BE2C (cell line): ENCODE data around the gene PSD.
A peak's percentile ranks its signal among the peaks of the same experiment; 100 is the strongest.

Source experiments
- DNase-seq: peaks from one replicate; pipeline ENCODE4 v3.0.0-alpha.2; 2020
- H3K27me3 ChIP-seq: fragments of 250-450 bp; sonication (Bioruptor Pico); 2 replicates; pipeline ENCODE4 v1.5.1; 2020; ENCODE audit warnings: mild to moderate bottlenecking
- H3K36me3 ChIP-seq: fragments of 250-450 bp; sonication (Bioruptor Pico); 2 replicates; pipeline ENCODE4 v1.5.1; 2020; ENCODE audit warnings: mild to moderate bottlenecking
- H3K4me1 ChIP-seq: fragments of 250-450 bp; sonication (Bioruptor Pico); 2 replicates; pipeline ENCODE4 v1.5.1; 2020
- H3K4me3 ChIP-seq: 2 replicates; pipeline ENCODE4 v1.5.1; 2011; ENCODE audit warnings: low read depth, low read length
- H3K9me3 ChIP-seq: fragments of 250-450 bp; sonication (Bioruptor Pico); 2 replicates; pipeline ENCODE4 v1.5.1; 2020
- TF ChIP-seq, protein P1 (sequence below): IDR thresholded peaks from 2 replicates; pipeline ENCODE4 v1.5.1; 2012; ENCODE audit warnings: mild to moderate bottlenecking, low read depth, low read length

Gene PSD

DNA sequence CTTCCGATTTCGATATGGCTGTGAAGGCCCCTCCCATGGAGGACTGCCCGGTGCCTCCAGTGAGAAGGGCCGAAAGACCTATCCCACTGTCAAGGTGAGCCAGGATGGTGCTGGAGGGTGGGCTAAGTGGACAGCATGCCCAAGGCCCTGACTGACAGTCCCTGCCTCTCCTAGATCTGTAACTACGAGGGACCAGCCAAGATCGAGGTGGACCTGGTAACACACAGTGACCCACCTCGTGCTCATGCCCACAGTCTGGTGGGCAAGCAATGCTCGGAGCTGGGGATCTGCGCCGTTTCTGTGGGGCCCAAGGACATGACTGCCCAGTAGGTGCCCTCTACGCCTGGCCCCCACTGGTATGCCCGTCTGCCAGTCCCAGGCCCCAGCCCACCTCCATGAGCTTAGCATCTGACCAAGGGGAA is 21.8 kb downstream of the PSD start:
- TF ChIP-seq, protein P1, sequence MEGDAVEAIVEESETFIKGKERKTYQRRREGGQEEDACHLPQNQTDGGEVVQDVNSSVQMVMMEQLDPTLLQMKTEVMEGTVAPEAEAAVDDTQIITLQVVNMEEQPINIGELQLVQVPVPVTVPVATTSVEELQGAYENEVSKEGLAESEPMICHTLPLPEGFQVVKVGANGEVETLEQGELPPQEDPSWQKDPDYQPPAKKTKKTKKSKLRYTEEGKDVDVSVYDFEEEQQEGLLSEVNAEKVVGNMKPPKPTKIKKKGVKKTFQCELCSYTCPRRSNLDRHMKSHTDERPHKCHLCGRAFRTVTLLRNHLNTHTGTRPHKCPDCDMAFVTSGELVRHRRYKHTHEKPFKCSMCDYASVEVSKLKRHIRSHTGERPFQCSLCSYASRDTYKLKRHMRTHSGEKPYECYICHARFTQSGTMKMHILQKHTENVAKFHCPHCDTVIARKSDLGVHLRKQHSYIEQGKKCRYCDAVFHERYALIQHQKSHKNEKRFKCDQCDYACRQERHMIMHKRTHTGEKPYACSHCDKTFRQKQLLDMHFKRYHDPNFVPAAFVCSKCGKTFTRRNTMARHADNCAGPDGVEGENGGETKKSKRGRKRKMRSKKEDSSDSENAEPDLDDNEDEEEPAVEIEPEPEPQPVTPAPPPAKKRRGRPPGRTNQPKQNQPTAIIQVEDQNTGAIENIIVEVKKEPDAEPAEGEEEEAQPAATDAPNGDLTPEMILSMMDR, result no peak
- H3K4me3 ChIP-seq, result no peak overlapping the region
- no peak for DNase-seq
- H3K36me3 ChIP-seq, result peaks cover 9% of the 10 kb centered on the region
- no peaks in the 10 kb centered on the region for H3K27me3 ChIP-seq
- no peaks in the 10 kb centered on the region; the same call in 1 of the 2 replicates for H3K4me1 ChIP-seq
- no peaks in the 10 kb centered on the region for H3K9me3 ChIP-seq

GRCh38 chr10:102396317-102396650 is 22.3 kb downstream of the PSD start:
- Histone ChIP-seq H3K9me3 (no peaks in the 10 kb centered on the region), H3K36me3 (peaks cover 6% of the 10 kb centered on the region), H3K4me3 (peak overlapping the region; percentile 68), H3K4me1 (no peaks in the 10 kb centered on the region), H3K27me3 (no peaks in the 10 kb centered on the region)
- TF ChIP-seq, protein P1, result no peak
- no peak for DNase-seq

DNA sequence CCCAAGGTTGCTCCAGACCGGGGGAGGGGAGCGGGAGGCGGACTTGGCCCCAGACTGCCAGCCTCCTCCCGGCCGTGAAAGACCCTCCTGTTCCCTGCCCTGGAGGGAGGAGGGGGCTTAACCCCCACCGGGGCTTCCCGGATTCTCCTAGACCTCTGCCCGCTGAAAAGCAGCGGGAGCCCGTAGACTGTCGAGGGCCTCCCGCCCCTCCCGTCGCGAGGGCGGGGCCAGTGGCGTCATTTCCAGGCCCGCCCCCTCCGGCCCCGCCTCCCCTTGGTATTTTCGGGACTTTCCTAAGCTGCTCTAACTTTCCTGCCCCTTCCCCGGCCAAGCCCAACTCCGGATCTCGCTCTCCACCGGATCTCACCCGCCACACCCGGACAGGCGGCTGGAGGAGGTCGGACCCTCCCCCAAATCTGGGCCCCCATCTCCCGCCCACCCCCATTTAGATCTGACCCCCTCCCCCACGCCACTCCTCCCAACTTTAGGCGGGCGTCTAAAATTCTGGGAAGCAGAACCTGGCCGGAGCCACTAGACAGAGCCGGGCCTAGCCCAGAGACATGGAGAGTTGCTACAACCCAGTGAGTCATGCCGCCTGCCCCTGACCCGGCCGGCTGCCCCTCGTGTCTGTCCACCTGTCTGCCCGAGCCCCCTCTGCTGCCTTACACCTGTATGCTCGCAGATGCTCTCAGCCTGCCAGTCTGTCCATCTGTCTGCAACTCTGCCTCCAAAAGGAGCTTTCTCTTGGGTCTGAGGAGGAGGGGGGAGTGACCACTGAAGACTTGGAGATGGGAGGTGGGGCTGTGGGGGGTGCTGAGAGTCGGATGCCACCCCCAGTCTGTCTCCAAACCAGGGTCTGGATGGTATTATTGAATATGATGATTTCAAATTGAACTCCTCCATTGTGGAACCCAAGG is 22.9 kb downstream of the PSD start, which contains the start of gene NFKB2:
Gene NFKB2, plus strand, starts transcription at position 306 of the 917 bp plus-strand sequence. Its CDS starts 255 bp downstream, at position 561.
- no peaks in the 10 kb centered on the region for H3K9me3 ChIP-seq
- H3K36me3 ChIP-seq, result peaks cover 4% of the 10 kb centered on the region; the same call in 1 of the 2 replicates
- TF ChIP-seq, protein P1, result no peak
- peak within 1 kb of the TSS; percentile 68 for H3K4me3 ChIP-seq
- H3K4me1 ChIP-seq, result no peaks in the 10 kb centered on the region
- DNase-seq, result peak; percentile 85
- H3K27me3 ChIP-seq, result no peaks in the 10 kb centered on the region

DNA sequence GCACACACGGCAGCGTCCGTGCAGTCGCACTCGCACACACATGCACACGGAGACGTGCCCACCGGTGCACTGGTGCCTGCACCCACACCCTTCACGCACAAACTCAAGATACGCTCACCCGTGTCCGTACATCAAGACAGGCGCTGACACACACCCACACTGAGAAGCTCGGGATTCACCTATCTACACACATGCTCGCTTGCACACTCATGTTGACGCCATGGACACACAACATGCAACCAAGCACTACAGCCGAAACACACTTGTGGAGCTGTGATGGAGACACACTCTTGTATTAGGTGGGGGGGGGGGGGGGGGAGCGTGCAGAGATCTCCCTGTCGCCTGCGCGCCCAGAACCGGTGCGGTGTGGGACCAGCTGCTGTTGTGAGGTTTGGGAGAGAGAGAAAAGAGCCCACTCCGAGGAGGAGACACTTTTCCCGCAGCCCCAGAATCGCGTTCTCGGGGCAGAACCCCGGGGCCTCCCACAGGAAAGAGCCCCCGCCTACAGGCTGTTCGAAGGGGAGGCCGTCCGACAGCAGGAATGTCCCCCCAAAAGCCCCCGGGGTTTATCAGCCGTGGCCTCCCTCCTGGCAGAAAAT is 23.7 kb downstream of the PSD start:
- TF ChIP-seq, protein P1, result no peak
- no peaks in the 10 kb centered on the region for H3K4me1 ChIP-seq
- H3K4me3 ChIP-seq, result peak overlapping the region; percentile 68
- DNase-seq, result no peak
- no peaks in the 10 kb centered on the region for H3K27me3 ChIP-seq
- H3K36me3 ChIP-seq, result peaks cover under 1% of the 10 kb centered on the region; the same call in 1 of the 2 replicates
- no peaks in the 10 kb centered on the region for H3K9me3 ChIP-seq

DNA sequence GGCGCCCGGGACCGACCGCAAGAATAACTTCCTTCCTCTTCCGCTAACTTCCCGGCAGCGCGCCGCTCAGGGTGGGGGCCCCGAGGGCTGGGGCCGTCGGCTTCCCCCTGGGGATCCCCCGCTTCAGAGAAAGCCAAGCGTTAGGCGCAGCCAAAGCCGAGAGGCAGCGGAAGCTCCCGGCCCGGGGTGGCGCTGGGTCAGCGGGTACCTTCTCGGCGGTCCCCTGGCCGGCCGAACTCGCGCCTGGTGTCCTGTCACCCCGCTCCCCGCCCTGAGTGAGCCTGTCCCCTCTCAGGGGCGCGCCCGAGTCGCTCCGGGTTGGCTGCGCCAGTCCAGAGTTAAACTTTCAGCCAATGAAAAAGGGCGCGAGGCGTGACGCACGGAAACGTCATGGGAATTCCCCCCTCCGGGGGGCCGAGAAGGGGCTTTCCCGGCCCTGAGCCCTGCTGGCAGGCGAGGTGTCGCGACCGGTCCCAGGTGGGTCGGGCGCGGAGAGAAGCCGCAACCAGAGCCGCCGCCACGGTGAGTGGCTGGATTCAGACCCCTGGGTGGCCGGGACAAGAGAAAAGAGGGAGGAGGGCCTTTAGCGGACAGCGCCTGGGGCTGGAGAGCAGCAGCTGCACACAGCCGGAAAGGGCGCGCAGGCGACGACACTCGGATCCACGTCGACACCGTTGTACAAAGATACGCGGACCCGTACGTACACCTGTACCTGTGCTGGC is 24.3 kb downstream of the PSD start:
- TF ChIP-seq, protein P1, result no peak; the same call in 1 of the 2 replicates
- Histone ChIP-seq H3K4me1 (no peaks in the 10 kb centered on the region), H3K4me3 (peak overlapping the region; percentile 68), H3K27me3 (no peaks in the 10 kb centered on the region), H3K36me3 (no peaks in the 10 kb centered on the region), H3K9me3 (no peaks in the 10 kb centered on the region)
- peak; percentile 89 for DNase-seq
